Esophagus muscularis mucosa (tissue), 3 donors: ENCODE data around the gene RBM34.

Source experiments
- EP300 ChIP-seq: sonication (generic); formaldehyde crosslinking; IDR thresholded peaks from one replicate; pipeline ENCODE4 v1.6.1; 2017; ENCODE audit warnings: antibody characterized with exemption
- POLR2A ChIP-seq: fragments of 450-650 bp; IDR thresholded peaks from one replicate; pipeline ENCODE4 v1.6.1; 2017; ENCODE audit warnings: antibody characterized with exemption, moderate library complexity, mild to moderate bottlenecking, low read depth
- POLR2AphosphoS5 ChIP-seq, 2 donors: sonication (generic); formaldehyde crosslinking; IDR thresholded peaks; one replicate each; pipeline ENCODE4 v1.6.1; 2017; ENCODE audit warnings: antibody characterized with exemption in 2 of 2

DNA sequence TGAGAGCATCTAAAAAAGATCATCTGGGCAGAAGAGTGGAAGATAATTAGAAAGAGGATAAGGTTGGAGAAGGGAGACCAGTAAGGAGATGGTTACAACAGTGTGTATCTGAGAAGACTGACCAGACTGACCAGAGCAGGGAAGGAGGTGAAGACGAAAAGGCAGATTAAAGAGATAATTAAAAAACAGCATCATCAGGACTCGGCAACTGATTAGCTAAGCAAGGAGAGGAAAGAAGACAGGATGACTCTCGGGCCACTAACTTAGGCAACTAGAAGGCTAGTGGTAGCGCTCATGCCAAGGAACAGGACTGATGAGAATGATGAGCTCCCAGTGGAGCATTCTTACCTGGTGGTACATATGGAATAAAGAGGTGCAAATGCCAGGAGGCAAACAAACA, 3.9 kb downstream of the RBM34 start:
- TF ChIP-seq EP300 (no peak), POLR2A (no peak), POLR2AphosphoS5 (IDR thresholded peaks at IDR 0.05) (no peak)
